ENCODE data around the gene GPC5. TPM values are rescaled to one million over a fixed set of nuclear protein-coding genes. Genes with fewer than 3 reads are reported as not detected.

Gene GPC5
- total RNA-seq, 1 experiment from 2014 or later = 0.26 TPM

DNA sequence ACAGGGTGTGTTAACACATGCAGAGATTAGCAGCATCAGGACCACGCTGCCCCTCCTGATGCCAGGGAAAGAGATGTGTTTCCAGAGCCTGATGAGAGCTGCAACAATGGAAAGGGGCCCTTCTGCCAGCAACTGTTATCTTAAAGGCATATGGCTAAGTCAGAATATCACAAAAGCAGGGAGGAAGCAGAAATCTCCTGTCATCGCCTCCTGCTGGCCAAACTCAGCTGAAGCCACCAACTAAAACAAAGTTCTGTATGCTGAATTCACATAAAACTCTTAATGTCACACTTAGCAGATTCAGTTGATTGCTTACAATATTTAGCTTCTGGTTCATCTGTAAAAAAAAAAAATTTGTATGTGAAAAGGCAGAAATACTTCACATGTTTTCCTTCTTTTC, 178.2 kb downstream of the GPC5 start:
- in situ Hi-C loops (cut with HindIII; ENCODE audit: low pct_unique_long_range_greater_than_20kb, low sequenced_read_pairs) (no loop called here), intact Hi-C loops (cut with micrococcal nuclease; ENCODE audit: unreplicated experiment) (no loop called here)
- no peak overlapping the region for H3K27ac ChIP-seq (ENCODE audit: low read length)
- CTCF ChIA-PET = no interaction called here
- H3K36me3 ChIP-seq (ENCODE audit: control insufficient read depth, insufficient read depth, low read length) = no peaks in the 10 kb centered on the region
- no peak overlapping the region for H3K4me3 ChIP-seq (ENCODE audit: low read depth in 2 of 2, low read length in 2 of 2)
- no TSS peak for BruUV-seq (replicated peaks)
- H3K27me3 ChIP-seq (ENCODE audit: control insufficient read depth, insufficient read depth, low read length) = no peaks in the 10 kb centered on the region
- TF ChIP-seq, protein P1, sequence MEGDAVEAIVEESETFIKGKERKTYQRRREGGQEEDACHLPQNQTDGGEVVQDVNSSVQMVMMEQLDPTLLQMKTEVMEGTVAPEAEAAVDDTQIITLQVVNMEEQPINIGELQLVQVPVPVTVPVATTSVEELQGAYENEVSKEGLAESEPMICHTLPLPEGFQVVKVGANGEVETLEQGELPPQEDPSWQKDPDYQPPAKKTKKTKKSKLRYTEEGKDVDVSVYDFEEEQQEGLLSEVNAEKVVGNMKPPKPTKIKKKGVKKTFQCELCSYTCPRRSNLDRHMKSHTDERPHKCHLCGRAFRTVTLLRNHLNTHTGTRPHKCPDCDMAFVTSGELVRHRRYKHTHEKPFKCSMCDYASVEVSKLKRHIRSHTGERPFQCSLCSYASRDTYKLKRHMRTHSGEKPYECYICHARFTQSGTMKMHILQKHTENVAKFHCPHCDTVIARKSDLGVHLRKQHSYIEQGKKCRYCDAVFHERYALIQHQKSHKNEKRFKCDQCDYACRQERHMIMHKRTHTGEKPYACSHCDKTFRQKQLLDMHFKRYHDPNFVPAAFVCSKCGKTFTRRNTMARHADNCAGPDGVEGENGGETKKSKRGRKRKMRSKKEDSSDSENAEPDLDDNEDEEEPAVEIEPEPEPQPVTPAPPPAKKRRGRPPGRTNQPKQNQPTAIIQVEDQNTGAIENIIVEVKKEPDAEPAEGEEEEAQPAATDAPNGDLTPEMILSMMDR (IDR thresholded peaks at IDR 0.05) = peak; percentile 20; the same call in 1 of the 2 replicates
- TF ChIP-seq POLR2AphosphoS5 (IDR thresholded peaks at IDR 0.05; ENCODE audit: low read depth, low read length) = no peak
- DNase-seq (ENCODE audit: low read depth, low spot score) (no peak), ATAC-seq (no peak)
- H3K9me3 ChIP-seq (ENCODE audit: control insufficient read depth, insufficient read depth, low read depth, low read length) = no peaks in the 10 kb centered on the region
- POLR2A ChIA-PET = no interaction called here
- no peaks in the 10 kb centered on the region for H3K4me1 ChIP-seq (ENCODE audit: control insufficient read depth, insufficient read depth, low read length)

- no peak for ATAC-seq
- in situ Hi-C loops (cut with HindIII; ENCODE audit: low pct_unique_long_range_greater_than_20kb, low sequenced_read_pairs) = no loop called here
- H3K27ac ChIP-seq (ENCODE audit: low read length) = no peak overlapping the region
- DNase-seq (ENCODE audit: low read depth, low spot score) = no peak
- no TSS peak for BruUV-seq (replicated peaks)
- no peaks in the 10 kb centered on the region for H3K27me3 ChIP-seq (ENCODE audit: control insufficient read depth, insufficient read depth, low read length)
- H3K4me3 ChIP-seq (ENCODE audit: low read depth in 2 of 2, low read length in 2 of 2) = no peak overlapping the region
- no peak for TF ChIP-seq SIN3A (IDR thresholded peaks at IDR 0.05; ENCODE audit: borderline replicate concordance, insufficient read depth, low read depth, low read length)
- TF ChIP-seq, protein P1 (IDR thresholded peaks at IDR 0.05) = no peak
- no peak for TF ChIP-seq POLR2AphosphoS5 (IDR thresholded peaks at IDR 0.05; ENCODE audit: low read depth, low read length)
- TF ChIP-seq TCF7L2 (IDR thresholded peaks at IDR 0.05; ENCODE audit: low read depth, low read length) = no peak
- no peak for TF ChIP-seq REST (IDR thresholded peaks at IDR 0.05; ENCODE audit: insufficient read depth in 1 of 2, low read depth in 2 of 2, low read length in 1 of 2)
- ChIA-PET POLR2A (no interaction called here), CTCF (no interaction called here)
- no peaks in the 10 kb centered on the region for H3K36me3 ChIP-seq (ENCODE audit: control insufficient read depth, insufficient read depth, low read length)
- no peaks in the 10 kb centered on the region for H3K4me1 ChIP-seq (ENCODE audit: control insufficient read depth, insufficient read depth, low read length)
- no peaks in the 10 kb centered on the region for H3K9me3 ChIP-seq (ENCODE audit: control insufficient read depth, insufficient read depth, low read depth, low read length)
- intact Hi-C loops (cut with micrococcal nuclease; ENCODE audit: unreplicated experiment) = no loop called here
Measured at GRCh38 chr13:91579320-91579719, 180.9 kb downstream of the GPC5 start.

DNA sequence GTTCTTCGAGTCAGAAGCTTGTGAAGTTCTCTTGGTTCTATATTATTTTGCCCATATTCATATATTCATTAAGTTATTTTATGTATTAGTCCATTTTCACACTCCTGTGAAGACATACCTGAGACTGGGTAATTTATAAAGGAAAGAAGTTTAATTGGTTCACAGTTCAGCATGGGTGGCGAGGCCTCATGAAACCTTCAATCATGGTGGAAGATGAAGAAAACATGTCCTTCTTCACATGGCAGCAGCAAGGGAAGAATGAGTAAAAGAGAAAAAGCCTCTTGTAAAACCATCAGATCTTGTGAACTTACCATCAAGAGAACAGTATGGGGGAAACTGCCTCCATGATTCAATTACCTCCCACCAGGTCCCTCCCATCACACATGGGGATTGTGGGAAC, 182.3 kb downstream of the GPC5 start:
- Histone ChIP-seq H3K4me1 (ENCODE audit: control insufficient read depth, insufficient read depth, low read length) (no peaks in the 10 kb centered on the region), H3K9me3 (ENCODE audit: control insufficient read depth, insufficient read depth, low read depth, low read length) (no peaks in the 10 kb centered on the region), H3K4me3 (ENCODE audit: low read depth in 2 of 2, low read length in 2 of 2) (no peak overlapping the region), H3K27ac (ENCODE audit: low read length) (no peak overlapping the region), H3K27me3 (ENCODE audit: control insufficient read depth, insufficient read depth, low read length) (no peaks in the 10 kb centered on the region), H3K36me3 (ENCODE audit: control insufficient read depth, insufficient read depth, low read length) (no peaks in the 10 kb centered on the region)
- intact Hi-C loops (cut with micrococcal nuclease; ENCODE audit: unreplicated experiment) (no loop called here), in situ Hi-C loops (cut with HindIII; ENCODE audit: low pct_unique_long_range_greater_than_20kb, low sequenced_read_pairs) (no loop called here)
- POLR2A ChIA-PET = no interaction called here
- TF ChIP-seq SIN3A (IDR thresholded peaks at IDR 0.05; ENCODE audit: borderline replicate concordance, insufficient read depth, low read depth, low read length) (no peak), REST (IDR thresholded peaks at IDR 0.05; ENCODE audit: insufficient read depth in 1 of 2, low read depth in 2 of 2, low read length in 1 of 2) (no peak), TCF7L2 (IDR thresholded peaks at IDR 0.05; ENCODE audit: low read depth, low read length) (no peak), POLR2AphosphoS5 (IDR thresholded peaks at IDR 0.05; ENCODE audit: low read depth, low read length) (no peak)
- TF ChIP-seq, protein P1 (IDR thresholded peaks at IDR 0.05) = no peak
- BruUV-seq (replicated peaks) = no TSS peak
- ATAC-seq = no peak
- no peak for DNase-seq (ENCODE audit: low read depth, low spot score)
- CTCF ChIA-PET = no interaction called here
